Ovary (tissue), 3 donors: ENCODE data around the gene LUC7L2.

Source experiments
- EP300 ChIP-seq: sonication (generic); formaldehyde crosslinking; IDR thresholded peaks from one replicate; pipeline ENCODE4 v1.6.1; 2017; ENCODE audit warnings: antibody characterized with exemption
- POLR2A ChIP-seq: fragments of 450-650 bp; IDR thresholded peaks from one replicate; pipeline ENCODE4 v1.6.1; 2017; ENCODE audit warnings: antibody characterized with exemption, mild to moderate bottlenecking, moderate library complexity
- TF ChIP-seq, protein P1 (sequence below), 3 donors: fragments of 450-650 bp in 2 of 3; fragments of 200-600 bp in 1 of 3; IDR thresholded peaks; one replicate each; pipeline versions ENCODE4 v1.5.1 to v1.8.0; 2016 to 2022; ENCODE audit warnings: antibody characterized with exemption in 3 of 3, mild to moderate bottlenecking in 1 of 3
- donor health status: DM: no; HTN: no; CAD: no.

DNA sequence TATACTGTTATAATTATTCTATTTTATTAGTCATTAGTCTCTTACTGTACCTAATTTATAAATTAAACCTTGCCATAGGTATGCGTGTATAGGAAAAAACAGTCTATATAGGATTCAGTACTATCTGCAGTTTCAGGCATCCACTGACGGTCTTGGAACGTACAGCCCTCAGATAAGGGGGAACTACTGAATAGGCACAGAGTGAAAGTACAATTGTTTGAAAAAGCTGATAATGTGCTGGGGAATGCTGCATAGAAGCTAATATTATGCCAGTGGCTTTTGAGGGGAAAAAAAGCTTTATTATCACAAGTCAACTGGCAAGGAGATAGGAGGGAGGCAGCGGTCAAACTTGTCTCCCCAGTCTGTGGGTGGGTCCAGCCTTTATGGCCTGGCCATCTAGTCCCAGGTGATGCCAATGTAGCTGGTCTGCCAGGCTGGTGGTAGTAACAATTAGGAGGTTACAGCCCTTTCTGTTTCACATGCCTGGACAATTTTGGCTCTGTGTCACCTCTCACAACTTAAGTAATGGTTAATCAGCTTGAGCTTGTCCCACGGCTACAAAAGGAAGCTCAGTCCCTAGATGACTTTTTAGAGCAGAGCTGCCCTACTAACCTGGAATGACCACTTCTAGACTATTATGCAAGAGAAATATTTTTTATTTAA, 26.9 kb upstream of the LUC7L2 start:
- TF ChIP-seq, protein P1, sequence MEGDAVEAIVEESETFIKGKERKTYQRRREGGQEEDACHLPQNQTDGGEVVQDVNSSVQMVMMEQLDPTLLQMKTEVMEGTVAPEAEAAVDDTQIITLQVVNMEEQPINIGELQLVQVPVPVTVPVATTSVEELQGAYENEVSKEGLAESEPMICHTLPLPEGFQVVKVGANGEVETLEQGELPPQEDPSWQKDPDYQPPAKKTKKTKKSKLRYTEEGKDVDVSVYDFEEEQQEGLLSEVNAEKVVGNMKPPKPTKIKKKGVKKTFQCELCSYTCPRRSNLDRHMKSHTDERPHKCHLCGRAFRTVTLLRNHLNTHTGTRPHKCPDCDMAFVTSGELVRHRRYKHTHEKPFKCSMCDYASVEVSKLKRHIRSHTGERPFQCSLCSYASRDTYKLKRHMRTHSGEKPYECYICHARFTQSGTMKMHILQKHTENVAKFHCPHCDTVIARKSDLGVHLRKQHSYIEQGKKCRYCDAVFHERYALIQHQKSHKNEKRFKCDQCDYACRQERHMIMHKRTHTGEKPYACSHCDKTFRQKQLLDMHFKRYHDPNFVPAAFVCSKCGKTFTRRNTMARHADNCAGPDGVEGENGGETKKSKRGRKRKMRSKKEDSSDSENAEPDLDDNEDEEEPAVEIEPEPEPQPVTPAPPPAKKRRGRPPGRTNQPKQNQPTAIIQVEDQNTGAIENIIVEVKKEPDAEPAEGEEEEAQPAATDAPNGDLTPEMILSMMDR (IDR thresholded peaks at IDR 0.05) = no peak
- TF ChIP-seq EP300 (no peak), POLR2A (no peak)
